Endometrium (tissue), 2 donors: ENCODE data around the gene MGAT4B.

Experiments
- FAIRE-seq: peaks from 2 replicates; lab custom pipeline; 2012; peaks lifted over from hg19 to GRCh38; lab: Jason Lieb, UNC
- donor health status: control.
- donor health status: control.

MGAT4B gene

DNA sequence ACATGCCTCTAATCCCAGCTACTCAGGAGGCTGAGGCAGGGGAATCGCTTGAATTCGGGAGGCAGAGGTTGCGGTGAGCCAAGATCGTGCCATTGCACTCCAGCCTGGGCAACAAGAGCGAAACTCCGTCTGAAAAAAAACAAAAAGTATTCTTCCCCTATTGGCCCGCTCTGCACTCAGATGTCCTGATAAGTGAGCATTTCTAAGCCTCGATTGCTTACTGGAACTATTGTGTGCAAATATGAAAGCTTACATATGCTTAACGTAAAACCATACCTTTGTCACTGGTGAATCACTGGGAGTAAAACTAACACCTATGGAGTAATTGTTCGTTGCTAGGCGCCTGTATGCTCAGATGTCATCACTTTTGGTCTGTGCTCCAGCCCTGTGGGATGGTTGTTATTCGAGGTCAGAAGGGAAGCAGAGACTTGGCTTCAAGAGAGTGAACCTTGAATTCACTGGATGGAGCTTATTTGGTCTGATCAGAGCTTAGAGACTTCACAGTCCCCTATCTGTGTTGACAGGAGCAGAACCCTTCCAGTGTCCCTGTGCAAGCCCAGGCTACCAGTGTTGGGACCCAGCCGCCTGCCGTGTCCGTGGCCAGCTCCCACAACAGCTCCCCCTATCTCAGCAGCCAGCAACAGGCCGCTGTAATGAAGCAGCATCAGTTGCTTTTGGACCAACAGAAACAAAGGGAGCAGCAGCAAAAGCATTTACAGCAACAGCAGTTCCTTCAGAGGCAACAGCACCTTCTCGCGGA, 38.2 kb downstream of the MGAT4B start:
- no peak for FAIRE-seq

DNA sequence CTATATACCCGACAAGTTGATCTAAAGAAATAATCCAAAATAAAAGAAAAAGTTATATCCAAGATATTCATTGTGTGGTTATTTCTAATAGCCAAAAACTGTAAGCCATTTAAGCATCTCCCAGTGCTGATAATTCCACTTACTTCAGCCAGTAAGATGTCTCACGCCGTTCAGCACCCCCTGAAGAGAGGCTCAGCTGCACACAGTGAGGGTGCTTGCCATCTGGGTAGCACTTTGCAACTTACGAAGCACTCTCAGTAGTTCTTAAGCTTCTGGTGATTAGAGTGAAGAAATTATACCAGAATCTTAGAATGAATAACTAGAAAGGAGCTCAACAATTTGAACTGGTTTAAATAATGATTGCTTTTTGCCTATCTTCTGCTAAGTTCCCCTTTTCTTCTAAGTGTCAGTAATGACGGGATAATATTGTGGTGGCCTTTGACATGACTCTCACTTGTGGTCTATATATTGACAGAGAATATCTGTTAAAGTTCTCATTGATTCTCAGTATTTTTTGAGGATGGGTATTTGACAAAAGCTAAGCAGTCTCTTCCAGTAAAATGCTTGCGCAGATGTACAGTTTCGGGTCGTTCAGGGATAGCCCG, 39.1 kb downstream of the MGAT4B start:
- no peak for FAIRE-seq

DNA sequence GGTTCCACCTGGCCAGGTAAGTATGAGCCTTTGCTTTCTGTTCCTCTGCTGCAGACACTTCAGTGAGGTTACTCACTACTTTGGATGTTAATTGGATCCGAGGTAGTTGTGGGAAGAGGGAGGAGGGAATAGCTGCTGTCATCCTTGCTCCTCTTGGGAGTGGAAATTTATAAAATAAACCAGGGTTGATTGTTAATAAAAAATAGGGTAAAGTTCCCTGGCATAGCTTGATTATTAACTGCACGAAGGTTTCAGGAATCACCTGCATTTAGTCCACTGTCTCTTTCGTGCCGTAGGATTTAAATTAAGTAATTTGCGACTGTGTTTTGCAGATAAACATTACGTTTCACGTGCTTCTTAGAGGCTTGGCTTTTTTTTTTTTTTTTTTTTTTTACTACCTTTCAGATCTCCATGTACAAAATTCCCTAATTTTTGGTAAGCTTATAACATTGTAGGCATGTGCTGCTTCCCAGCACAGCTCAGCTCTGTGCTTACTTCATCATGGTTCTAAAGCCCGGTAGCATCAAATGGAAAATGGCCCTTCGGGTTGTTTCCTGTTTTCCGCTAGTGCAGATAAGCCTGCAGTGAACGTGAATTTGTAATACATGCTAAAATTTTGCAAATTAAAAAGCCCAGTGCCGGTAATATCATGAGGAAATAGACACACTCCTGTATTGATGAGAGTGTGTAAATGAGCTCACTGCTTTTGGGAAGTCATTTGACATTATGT, 39.8 kb downstream of the MGAT4B start:
- FAIRE-seq: no peak

DNA sequence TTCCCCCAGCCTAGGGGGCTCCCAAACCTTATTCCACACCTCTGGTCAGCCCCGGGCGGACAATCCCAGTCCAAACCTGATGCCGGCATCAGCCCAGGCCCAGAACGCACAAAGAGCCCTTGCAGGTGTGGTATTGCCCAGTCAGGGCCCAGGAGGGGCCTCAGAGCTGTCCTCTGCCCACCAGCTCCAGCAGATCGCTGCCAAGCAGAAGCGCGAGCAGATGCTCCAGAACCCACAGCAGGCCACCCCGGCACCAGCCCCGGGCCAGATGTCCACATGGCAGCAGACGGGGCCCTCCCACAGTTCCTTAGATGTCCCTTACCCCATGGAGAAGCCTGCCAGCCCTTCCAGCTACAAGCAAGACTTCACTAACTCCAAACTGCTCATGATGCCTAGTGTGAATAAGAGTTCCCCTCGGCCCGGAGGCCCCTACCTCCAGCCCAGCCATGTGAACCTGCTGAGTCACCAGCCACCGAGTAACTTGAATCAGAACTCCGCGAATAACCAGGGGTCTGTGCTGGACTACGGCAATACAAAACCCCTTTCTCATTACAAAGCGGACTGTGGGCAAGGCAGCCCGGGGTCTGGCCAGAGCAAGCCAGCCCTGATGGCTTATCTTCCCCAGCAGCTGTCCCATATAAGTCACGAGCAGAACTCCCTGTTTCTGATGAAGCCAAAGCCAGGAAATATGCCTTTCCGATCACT, 40.5 kb downstream of the MGAT4B start:
- FAIRE-seq: no peak

DNA sequence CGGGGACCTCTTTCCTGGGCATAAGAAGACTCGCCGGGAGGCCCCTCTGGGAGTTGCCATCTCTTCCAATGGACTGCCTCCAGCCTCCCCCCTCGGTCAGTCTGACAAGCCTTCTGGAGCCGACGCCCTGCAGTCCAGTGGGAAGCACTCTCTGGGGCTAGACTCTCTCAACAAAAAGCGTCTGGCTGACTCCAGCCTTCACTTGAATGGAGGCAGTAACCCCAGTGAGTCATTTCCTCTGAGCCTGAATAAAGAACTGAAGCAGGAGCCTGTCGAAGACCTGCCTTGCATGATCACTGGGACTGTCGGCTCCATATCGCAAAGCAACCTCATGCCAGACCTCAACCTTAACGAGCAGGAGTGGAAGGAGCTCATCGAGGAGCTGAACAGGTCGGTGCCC, 41.3 kb downstream of the MGAT4B start:
- no peak for FAIRE-seq

DNA sequence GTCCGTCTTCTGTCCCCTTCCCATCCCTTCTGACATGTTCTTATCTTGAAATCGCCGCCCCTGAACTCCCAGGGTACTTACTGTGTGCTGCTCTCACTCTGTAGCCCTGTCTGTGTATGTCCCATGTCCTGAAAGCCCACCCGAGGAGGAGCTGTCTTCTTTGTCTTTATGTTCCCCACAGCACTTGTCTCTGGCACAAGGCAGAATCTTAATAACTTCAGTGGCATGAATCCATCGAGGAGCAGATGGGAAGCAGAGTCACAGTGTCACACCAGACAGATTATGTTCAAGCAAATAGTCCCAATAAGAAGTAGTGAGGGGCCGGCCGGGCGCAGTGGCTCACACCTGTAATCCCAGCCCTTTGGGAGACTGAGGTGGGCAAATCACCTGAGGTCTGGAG, 42.6 kb downstream of the MGAT4B start:
- FAIRE-seq: no peak

DNA sequence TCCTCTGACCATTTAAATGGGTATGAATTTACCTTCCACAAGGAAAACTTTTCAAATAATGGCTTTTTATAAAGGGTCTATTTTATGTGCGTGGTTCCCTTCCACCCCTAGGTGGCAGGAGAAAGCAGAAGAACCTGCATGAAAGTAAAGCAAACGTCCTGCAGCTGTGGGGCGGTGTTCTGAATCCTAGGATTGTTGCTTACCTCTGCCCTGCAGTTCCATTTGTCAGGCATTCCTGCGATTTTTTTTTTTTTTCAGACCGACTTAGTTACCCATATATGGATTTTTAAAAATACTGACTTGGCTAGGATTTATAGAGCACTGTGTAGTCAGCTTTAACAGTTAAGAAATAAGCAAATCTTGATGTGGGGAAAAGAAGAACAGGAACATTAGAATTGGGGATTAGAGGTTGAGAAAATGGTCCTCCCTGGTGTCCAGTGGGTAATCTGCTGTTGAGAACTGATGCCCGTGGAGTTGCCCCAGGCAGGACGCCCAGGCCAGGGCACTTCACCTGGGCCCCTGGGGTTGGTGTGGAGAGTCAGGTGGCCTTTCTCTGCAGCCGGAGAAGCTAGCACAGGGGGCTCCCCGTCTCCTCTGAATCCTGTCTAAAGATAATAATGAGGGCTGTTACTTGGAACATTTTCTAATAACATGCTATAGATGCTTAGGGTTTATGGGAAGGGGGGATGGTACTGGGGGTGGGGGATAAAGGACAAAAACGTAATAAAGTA, 43.3 kb downstream of the MGAT4B start:
- peak; percentile 64 for FAIRE-seq

DNA sequence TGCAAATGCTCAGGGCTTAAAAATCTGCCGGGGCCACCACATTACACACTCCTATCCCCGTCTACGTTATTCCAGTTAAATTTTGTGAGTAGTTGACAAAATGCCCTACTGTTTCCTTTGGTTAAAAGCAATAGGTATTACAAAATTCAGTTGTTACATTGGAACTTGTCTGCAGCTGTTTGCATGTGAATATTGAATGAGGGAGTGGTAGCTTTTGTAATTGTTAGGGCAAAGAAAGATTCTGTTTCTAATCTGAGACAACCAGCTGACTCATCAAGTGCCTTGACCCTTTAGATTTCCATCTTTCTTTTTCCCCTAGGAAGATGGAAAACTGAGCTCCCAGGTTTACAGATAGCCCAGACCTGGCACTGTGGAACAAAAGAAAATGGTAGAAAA, 43.9 kb downstream of the MGAT4B start:
- FAIRE-seq: no peak

DNA sequence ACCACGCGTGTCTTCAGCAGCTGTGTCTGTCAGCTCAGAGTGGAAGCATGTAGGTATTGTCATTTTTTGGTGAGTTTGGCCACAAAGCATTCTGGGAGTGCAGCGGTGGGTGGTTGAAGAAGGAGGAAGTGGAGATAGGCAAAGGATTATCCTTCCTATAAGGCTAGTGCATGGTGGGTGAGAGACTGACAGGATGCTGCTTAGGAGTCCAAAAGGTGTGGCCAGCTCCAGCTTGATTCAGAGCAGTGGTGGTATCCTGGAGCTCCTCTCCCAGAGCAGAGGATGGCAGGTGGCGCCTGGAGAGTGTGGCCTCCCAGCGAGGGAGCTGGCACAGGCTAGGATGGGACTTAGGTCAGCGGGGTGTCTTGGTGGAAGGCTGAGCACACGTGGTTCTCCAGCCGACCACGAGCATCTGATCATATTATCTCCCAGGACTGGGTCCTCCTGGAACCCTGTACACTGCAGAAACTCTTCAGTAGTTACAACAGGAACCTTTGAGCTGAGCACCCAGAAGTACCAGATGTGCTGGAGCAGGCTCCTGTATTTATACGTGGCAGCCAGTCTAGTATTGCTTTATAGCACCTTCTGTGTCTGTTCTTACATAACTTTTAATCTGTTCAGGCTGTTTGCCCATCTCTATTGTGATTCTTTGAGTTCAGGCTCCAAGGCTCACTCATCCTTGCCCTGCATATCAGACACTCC, 44.4 kb downstream of the MGAT4B start:
- FAIRE-seq: no peak

DNA sequence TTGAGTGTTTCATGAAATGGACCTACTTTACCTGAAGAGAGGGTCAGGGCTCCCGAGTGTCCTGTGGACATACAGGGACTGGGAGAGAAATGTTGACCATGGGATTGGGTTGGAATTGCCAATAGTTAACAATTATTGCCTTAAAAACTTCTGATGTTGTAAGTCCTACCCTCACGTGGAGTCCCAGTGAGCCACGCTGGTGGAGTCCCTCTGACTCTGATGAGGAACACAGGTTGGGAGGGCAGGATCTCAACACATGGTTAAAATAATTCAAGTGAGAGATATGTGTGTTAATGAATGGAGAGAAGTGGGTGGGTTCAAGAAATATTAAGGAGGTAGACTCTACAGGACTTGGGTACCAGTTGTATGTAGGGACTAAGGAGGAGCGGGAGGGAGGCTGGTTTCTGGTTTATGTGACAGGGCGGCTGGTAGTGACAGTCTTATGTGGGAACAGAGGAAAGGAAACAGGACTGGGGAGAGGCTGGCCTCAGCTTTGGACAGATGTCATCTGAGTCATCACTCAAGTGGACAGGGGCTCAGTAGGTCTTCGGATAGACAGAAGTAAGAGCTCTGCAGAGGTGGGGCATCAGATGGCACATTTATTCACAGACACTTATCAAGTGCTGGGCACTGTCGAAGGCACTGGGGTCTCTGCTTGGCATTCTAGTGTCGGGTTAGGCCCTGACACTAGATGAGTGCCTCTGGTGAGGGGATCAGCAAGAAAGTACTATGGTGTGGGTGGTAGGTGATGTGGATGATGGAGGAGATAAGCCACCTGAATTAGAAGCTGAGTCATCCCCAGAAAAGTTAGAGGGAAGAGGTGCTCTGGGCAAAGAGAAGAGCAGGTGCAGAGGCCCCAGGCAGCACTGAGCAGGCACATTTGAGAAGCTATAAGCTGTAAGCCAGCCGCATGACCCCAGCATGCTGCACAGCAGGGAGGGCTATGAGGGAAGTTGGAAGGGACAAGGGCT, 46.8 kb downstream of the MGAT4B start:
- FAIRE-seq: no peak

DNA sequence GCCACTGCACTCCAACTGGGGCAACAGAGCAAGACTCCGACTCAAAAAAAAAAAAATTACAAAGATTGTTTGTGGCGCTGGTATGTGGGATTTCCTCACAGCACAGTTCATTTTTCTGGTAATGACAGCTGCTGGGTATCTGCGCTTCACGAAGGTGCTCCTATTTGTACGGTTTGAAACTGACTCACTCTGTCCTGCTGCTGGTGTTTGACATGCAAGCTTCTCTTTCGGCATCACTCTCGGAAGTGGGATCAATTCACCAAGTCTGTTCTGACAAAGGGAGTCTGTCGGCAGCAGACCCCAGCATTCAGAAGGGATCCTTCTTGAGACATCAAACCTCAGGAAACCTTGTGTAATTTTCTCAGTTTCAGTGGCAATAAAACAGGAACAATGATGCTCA, 47.7 kb downstream of the MGAT4B start:
- FAIRE-seq: no peak

DNA sequence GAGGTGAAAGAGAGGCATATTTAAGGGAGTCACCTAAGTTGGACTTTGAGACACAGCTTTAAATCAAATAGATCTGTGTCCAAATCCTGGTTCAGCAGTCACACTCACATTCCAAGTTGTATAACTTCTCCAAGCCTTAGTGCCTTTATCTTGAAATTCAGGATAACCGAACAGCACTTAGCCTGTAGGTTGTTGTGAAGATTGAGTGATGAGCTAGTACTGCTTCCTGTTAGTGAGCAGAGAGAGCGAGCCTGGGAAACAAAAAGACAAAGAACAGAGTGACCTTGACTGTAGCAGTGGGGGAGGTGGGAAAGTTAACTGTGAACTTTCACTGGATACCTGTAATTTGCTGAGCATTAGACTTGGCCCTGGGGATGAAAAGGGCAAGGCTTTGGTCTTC, 51.6 kb downstream of the MGAT4B start:
- no peak for FAIRE-seq

DNA sequence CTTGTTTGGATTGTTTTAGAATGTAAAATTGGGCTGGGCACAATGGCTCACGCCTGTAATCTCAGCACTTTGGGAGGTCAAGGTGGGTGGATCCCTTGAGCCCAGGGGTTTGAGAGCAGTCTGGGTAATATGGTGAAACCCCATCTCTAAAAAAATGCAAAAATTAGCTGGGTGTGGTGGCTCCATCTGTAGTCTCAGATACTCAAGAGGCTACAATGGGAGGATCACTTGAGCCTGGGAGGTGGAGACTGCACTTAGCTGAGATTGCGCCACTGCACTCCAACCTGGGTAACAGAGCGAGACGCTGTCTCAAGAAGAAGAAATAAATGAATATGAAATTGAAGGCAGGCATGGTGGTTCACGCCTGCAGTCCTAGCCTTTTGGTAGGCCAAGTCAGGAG, 52.7 kb downstream of the MGAT4B start:
- no peak for FAIRE-seq

DNA sequence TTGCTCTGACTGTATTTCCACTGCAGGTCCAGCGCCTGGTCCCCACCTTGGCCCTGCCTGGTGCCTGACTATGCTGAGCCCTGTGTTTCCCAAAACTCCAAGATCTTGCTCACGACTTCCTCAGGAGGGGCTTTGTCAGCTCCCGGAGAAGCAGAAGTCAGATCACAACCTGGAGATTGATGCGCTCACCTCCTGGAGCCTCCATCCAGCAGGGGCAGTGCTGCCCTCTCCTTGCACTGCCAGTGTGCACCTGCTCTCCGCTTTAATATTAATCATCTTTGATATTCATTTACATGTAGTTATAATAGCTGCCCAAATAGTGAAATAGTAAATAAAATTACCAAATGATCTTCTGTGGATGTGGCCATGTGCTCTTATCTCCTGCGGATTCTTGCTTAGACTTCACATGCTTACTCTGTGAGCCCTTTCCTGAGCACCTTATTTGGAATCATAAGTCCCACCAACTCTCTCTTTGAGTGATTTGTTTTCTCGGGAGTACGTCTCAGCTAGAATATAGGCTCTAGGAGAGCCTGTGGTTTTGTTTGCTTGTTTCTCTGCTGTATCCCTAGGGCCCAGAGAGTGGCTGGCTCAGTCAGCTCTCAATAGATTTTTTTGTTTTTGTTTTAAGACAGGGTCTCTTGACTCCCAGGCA, 56.7 kb downstream of the MGAT4B start:
- no peak for FAIRE-seq

DNA sequence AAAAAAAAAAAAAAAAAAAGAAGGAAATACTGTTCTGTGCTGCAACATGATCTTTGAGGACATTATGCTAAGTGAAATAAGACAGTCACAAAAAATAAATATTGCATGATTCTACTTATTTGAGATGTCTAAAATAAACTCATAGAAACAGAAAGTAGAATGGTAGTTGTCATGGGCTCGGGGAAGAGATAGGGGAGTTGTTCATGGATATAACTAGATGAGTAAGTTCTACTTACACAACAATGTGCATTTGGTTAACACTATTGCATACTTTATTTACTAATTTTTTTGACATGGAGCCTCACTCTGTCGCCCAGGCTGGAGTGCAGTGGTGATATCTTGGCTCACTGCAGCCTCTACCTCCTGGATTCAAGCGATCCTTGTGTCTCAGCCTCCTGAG, 58.9 kb downstream of the MGAT4B start:
- FAIRE-seq: no peak
